H9 (cell line): ENCODE data around the gene DNM1. TPM values are rescaled to one million over a fixed set of nuclear protein-coding genes. Genes with fewer than 3 reads are reported as not detected.

Source experiments
- DNase-seq: peaks from one replicate; pipeline ENCODE4 v3.0.0-alpha.2; 2017
- H2AFZ ChIP-seq: one replicate; pipeline ENCODE4 v1.6.1; 2013; ENCODE audit warnings: mild to moderate bottlenecking, low read length, control low read depth, moderate library complexity
- H2AK5ac ChIP-seq: 2 replicates; pipeline ENCODE4 v1.6.1; 2013; ENCODE audit warnings: low read length, control low read depth, mixed read lengths; ENCODE audit not compliant: insufficient read length
- H2BK120ac ChIP-seq: one replicate; pipeline ENCODE4 v1.6.1; 2013; ENCODE audit warnings: low read depth, mild to moderate bottlenecking, low read length, control low read depth, inconsistent platforms; ENCODE audit not compliant: poor library complexity, severe bottlenecking
- H2BK12ac ChIP-seq: 2 replicates; pipeline ENCODE4 v1.6.1; 2013; ENCODE audit warnings: low read length, control low read depth, mixed read lengths, low read depth; ENCODE audit not compliant: insufficient read length
- H2BK15ac ChIP-seq: 2 replicates; pipeline ENCODE4 v1.6.1; 2013; ENCODE audit warnings: low read depth, low read length, control low read depth
- H2BK20ac ChIP-seq: one replicate; pipeline ENCODE4 v1.6.1; 2013; ENCODE audit warnings: low read depth, mild to moderate bottlenecking, low read length, control low read depth, inconsistent platforms; ENCODE audit not compliant: poor library complexity, severe bottlenecking
- H2BK5ac ChIP-seq: 2 replicates; pipeline ENCODE4 v1.6.1; 2013; ENCODE audit warnings: low read length, control low read depth, mixed read lengths; ENCODE audit not compliant: insufficient read length
- H3K14ac ChIP-seq: 2 replicates; pipeline ENCODE4 v1.6.1; 2013; ENCODE audit warnings: low read length, control low read depth; ENCODE audit not compliant: insufficient read depth
- H3K18ac ChIP-seq: 2 replicates; pipeline ENCODE4 v1.6.1; 2013; ENCODE audit warnings: low read depth, mild to moderate bottlenecking, mixed read lengths, low read length, control low read depth; ENCODE audit not compliant: insufficient read length
- H3K23ac ChIP-seq: 2 replicates; pipeline ENCODE4 v1.6.1; 2013; ENCODE audit warnings: low read length, control low read depth, mixed read lengths, low read depth; ENCODE audit not compliant: insufficient read length
- H3K23me2 ChIP-seq: 2 replicates; pipeline ENCODE4 v1.6.1; 2013; ENCODE audit warnings: low read depth, mild to moderate bottlenecking, mixed read lengths, low read length, control low read depth; ENCODE audit not compliant: insufficient read length, poor library complexity, severe bottlenecking
- H3K27ac ChIP-seq: 2 replicates; pipeline ENCODE4 v1.5.1; 2013; ENCODE audit warnings: low read length, control low read depth, mixed read lengths, low read depth; ENCODE audit not compliant: insufficient read length
- H3K27me3 ChIP-seq: 2 replicates; pipeline ENCODE4 v1.6.1; 2013; ENCODE audit warnings: low read length, control low read depth, inconsistent platforms; ENCODE audit not compliant: insufficient read depth
- H3K4ac ChIP-seq: 2 replicates; pipeline ENCODE4 v1.6.1; 2013; ENCODE audit warnings: low read depth, mild to moderate bottlenecking, control low read depth, inconsistent platforms, low read length, moderate library complexity
- H3K4me1 ChIP-seq: 2 replicates; pipeline ENCODE4 v1.6.1; 2013; ENCODE audit warnings: low read length, control low read depth, inconsistent platforms; ENCODE audit not compliant: insufficient read depth
- H3K4me2 ChIP-seq: 2 replicates; pipeline ENCODE4 v1.6.1; 2013; ENCODE audit warnings: low read length, control low read depth, mixed read lengths; ENCODE audit not compliant: insufficient read length, insufficient read depth
- H3K56ac ChIP-seq: 2 replicates; pipeline ENCODE4 v1.6.1; 2013; ENCODE audit warnings: low read depth, mild to moderate bottlenecking, mixed read lengths, low read length, control low read depth; ENCODE audit not compliant: insufficient read length
- H3K79me1 ChIP-seq: 2 replicates; pipeline ENCODE4 v1.6.1; 2013; ENCODE audit warnings: low read depth, mild to moderate bottlenecking, moderate library complexity, low read length, control low read depth, inconsistent platforms; ENCODE audit not compliant: insufficient read depth, poor library complexity, severe bottlenecking
- H3K79me2 ChIP-seq: 2 replicates; pipeline ENCODE4 v1.6.1; 2013; ENCODE audit warnings: low read length, control low read depth, inconsistent platforms; ENCODE audit not compliant: insufficient read depth
- H3K9ac ChIP-seq: 2 replicates; pipeline ENCODE4 v1.6.1; 2013; ENCODE audit warnings: low read length, control low read depth, mixed read lengths; ENCODE audit not compliant: insufficient read length; ENCODE audit errors: extremely low read depth
- H3K9me3 ChIP-seq: one replicate; pipeline ENCODE4 v1.6.1; 2013; ENCODE audit warnings: low read depth, low read length, inconsistent platforms; ENCODE audit not compliant: control insufficient read depth
- H3T11ph ChIP-seq: one replicate; pipeline ENCODE4 v1.6.1; 2013; ENCODE audit warnings: mild to moderate bottlenecking, low read length, control low read depth, inconsistent platforms
- H4K20me1 ChIP-seq: one replicate; pipeline ENCODE4 v1.6.1; 2013; ENCODE audit not compliant: control insufficient read depth, insufficient read length, insufficient read depth
- H4K5ac ChIP-seq: 2 replicates; pipeline ENCODE4 v1.6.1; 2013; ENCODE audit warnings: low read depth, mild to moderate bottlenecking, mixed read lengths, low read length, control low read depth; ENCODE audit not compliant: insufficient read length
- H4K8ac ChIP-seq: replicated peaks from 2 replicates; pipeline ENCODE4 v1.6.1; 2013; ENCODE audit warnings: low read length, control low read depth, mixed read lengths, low read depth; ENCODE audit not compliant: insufficient read length
- H4K91ac ChIP-seq: 2 replicates; pipeline ENCODE4 v1.6.1; 2013; ENCODE audit warnings: low read depth, mild to moderate bottlenecking, moderate library complexity, mixed read lengths, low read length, control low read depth; ENCODE audit not compliant: insufficient read length
- H3K27ac Mint-ChIP-seq, 3 experiments: 2 replicates in 2 of 3; 3 replicates in 1 of 3; pipeline ENCODE4 v1.8.0; 2020 to 2021; ENCODE audit warnings: mixed read lengths in 3 of 3, mild to moderate bottlenecking in 1 of 3, moderate library complexity in 1 of 3
- H3K27me3 Mint-ChIP-seq: 2 replicates; pipeline ENCODE4 v1.8.0; 2021; ENCODE audit warnings: low read depth, mild to moderate bottlenecking, moderate library complexity, mixed read lengths
- H3K36me3 Mint-ChIP-seq, 3 experiments: 2 replicates in 2 of 3; 3 replicates in 1 of 3; pipeline ENCODE4 v1.8.0; 2020 to 2021; ENCODE audit warnings: low read depth in 3 of 3, mixed read lengths in 3 of 3; ENCODE audit not compliant: insufficient read depth in 1 of 3
- H3K4me1 Mint-ChIP-seq, 2 experiments: 2 replicates each; pipeline ENCODE4 v1.8.0; 2020; ENCODE audit warnings: mixed read lengths in 2 of 2
- H3K4me3 Mint-ChIP-seq, 2 experiments: 2 replicates in 1 of 2; 3 replicates in 1 of 2; pipeline ENCODE4 v1.8.0; 2020 to 2021; ENCODE audit warnings: mild to moderate bottlenecking in 2 of 2, mixed read lengths in 2 of 2, moderate library complexity in 1 of 2
- H3K9me3 Mint-ChIP-seq, 2 experiments: 2 replicates in 1 of 2; 3 replicates in 1 of 2; pipeline ENCODE4 v1.8.0; 2020; ENCODE audit warnings: mild to moderate bottlenecking in 2 of 2, mixed read lengths in 2 of 2, moderate library complexity in 1 of 2
- CTCF ChIP-seq: fragments of 200-600 bp; sonication (generic); conservative IDR thresholded peaks from 3 replicates; pipeline ENCODE4 v1.8.0; 2021; ENCODE audit warnings: antibody characterized with exemption, mild to moderate bottlenecking
- WGBS: extraction: QIAGEN DNeasy Blood & Tissue Kit; methylation state at CpG from one replicate; pipeline ENCODE4 v1.1.7; 2013; ENCODE audit warnings: missing lambda C conversion rate, low lambda C conversion rate, mixed read lengths; ENCODE audit not compliant: insufficient read length; ENCODE audit errors: extremely low coverage; 5-methylcytosine and 5-hydroxymethylcytosine counted together
- total RNA-seq: library from RNA; stranded (reverse); gene quantifications from 2 replicates; pipeline ENCODE4 v1.2.1, GENCODE V29; 2021

The DNM1 gene
- total RNA-seq, 1 experiment from 2014 or later = 58.0 TPM

- H3T11ph ChIP-seq = no peak within 1 kb of the TSS
- H3K79me2 ChIP-seq = no peaks in the 10 kb centered on the region
Observed at GRCh38 chr9:128275198-128276007, 72.2 kb downstream of the DNM1 start, which contains the start of gene GOLGA2. TSS of gene GOLGA2 (minus strand) at chr9:128276007. CDS start at chr9:128275976, 31 bp downstream.

More at GRCh38 chr9:128275198-128276007, 72.2 kb downstream of the DNM1 start, which contains the start of gene GOLGA2:
- no peaks in the 10 kb centered on the region for H3K9me3 ChIP-seq
- H3K4me1 ChIP-seq = no peaks in the 10 kb centered on the region; the same call in 1 of the 2 replicates
- H3K27me3 ChIP-seq = no peaks in the 10 kb centered on the region
- H3K56ac ChIP-seq = no peak within 1 kb of the TSS
- H4K20me1 ChIP-seq = no peaks in the 10 kb centered on the region
- H3K4me1 Mint-ChIP-seq = peaks cover 10 to 16% of the 10 kb centered on the region in 2 experiments
- TF ChIP-seq CTCF = no peak
- H3K27me3 Mint-ChIP-seq = no peaks in the 10 kb centered on the region; the same call in 1 of the 2 replicates
- H3K27ac Mint-ChIP-seq = peak within 1 kb of the TSS; percentile 94 to 98 (median 97)
- DNase-seq = peak; percentile 43
- no peak within 1 kb of the TSS for H4K91ac ChIP-seq
- no peak within 1 kb of the TSS for H2BK15ac ChIP-seq
- no peak within 1 kb of the TSS for H2BK5ac ChIP-seq
- peak within 1 kb of the TSS; percentile 88 to 97 for H3K4me3 Mint-ChIP-seq
- peak within 1 kb of the TSS; percentile 61 for H3K9ac ChIP-seq
- no peak within 1 kb of the TSS for H4K8ac ChIP-seq
- no peak within 1 kb of the TSS for H2BK20ac ChIP-seq
- no peak within 1 kb of the TSS for H2BK120ac ChIP-seq
- H3K36me3 Mint-ChIP-seq = peaks cover 6 to 28% (median 18%) of the 10 kb centered on the region in 3 experiments; a peak in 5 of 7 replicates
- no CpG with 5 or more reads among the region's 57 CpGs for WGBS
- no peak within 1 kb of the TSS for H3K27ac ChIP-seq
- no peak within 1 kb of the TSS for H3K4ac ChIP-seq
- H2AK5ac ChIP-seq = no peak within 1 kb of the TSS
- peak within 1 kb of the TSS; percentile 21 for H3K18ac ChIP-seq
- no peak within 1 kb of the TSS; the same call in none of the 2 replicates for H3K14ac ChIP-seq
- no peak within 1 kb of the TSS for H3K23ac ChIP-seq
- no peak within 1 kb of the TSS for H2AFZ ChIP-seq
- H3K23me2 ChIP-seq = peaks cover 13% of the 10 kb centered on the region
- peaks cover 0 to 4% of the 10 kb centered on the region in 2 experiments; a peak in 1 of 5 replicates for H3K9me3 Mint-ChIP-seq
- peak within 1 kb of the TSS; percentile 95 for H3K4me2 ChIP-seq
- no peaks in the 10 kb centered on the region for H3K79me1 ChIP-seq
- H4K5ac ChIP-seq = no peak within 1 kb of the TSS
- no peak within 1 kb of the TSS for H2BK12ac ChIP-seq
